HG02678 (cell line): ENCODE results near the gene BASP1.
"Not testable (repeated sequence)": the region's sequence is repeated elsewhere in the genome, so short reads cannot be mapped to it uniquely, and the experiment has no call there.

ENCODE experiments used
- ATAC-seq: cut with Tn5 transposase; IDR thresholded peaks from one replicate; pipeline ENCODE4 v1.9.1; 2021; ENCODE audit warnings: mild to moderate bottlenecking, moderate library complexity; ENCODE audit not compliant: unreplicated experiment

The BASP1 gene

GRCh38 chr5:17287501-17288155 lies 70.2 kb downstream of the BASP1 start:
- ATAC-seq = no peak

GRCh38 chr5:17288570-17288969 lies 71.1 kb downstream of the BASP1 start:
- no peak for ATAC-seq

GRCh38 chr5:17289681-17290539 lies 72.5 kb downstream of the BASP1 start:
- ATAC-seq = no peak

- no peak for ATAC-seq
Observed at GRCh38 chr5:17290540-17290974, 73.1 kb downstream of the BASP1 start.

- ATAC-seq = no peak
Observed at GRCh38 chr5:17292434-17293015, 75.1 kb downstream of the BASP1 start.

GRCh38 chr5:17294639-17295311 lies 77.3 kb downstream of the BASP1 start:
- ATAC-seq = no peak

GRCh38 chr5:17295671-17296070 lies 78.2 kb downstream of the BASP1 start:
- ATAC-seq = no peak

- ATAC-seq = no peak
Observed at GRCh38 chr5:17302106-17302505, 84.7 kb downstream of the BASP1 start.

GRCh38 chr5:17302604-17303003 lies 85.2 kb downstream of the BASP1 start:
- ATAC-seq = no peak

GRCh38 chr5:17304282-17304681 lies 86.9 kb downstream of the BASP1 start:
- ATAC-seq = no peak

- no peak for ATAC-seq
Observed at GRCh38 chr5:17305017-17305416, 87.6 kb downstream of the BASP1 start.

- no peak for ATAC-seq
Observed at GRCh38 chr5:17305964-17306725, 88.7 kb downstream of the BASP1 start.

GRCh38 chr5:17306726-17307091 lies 89.3 kb downstream of the BASP1 start:
- no peak for ATAC-seq

- not testable (repeated sequence) for ATAC-seq
Observed at GRCh38 chr5:17307440-17307839, 90.0 kb downstream of the BASP1 start.

GRCh38 chr5:17308326-17309065 lies 91.1 kb downstream of the BASP1 start:
- no peak for ATAC-seq

GRCh38 chr5:17309462-17309861 lies 92.0 kb downstream of the BASP1 start:
- no peak for ATAC-seq

GRCh38 chr5:17310502-17310901 lies 93.1 kb downstream of the BASP1 start:
- not testable (repeated sequence) for ATAC-seq

GRCh38 chr5:17311811-17312210 lies 94.4 kb downstream of the BASP1 start:
- ATAC-seq = not testable (repeated sequence)

- no peak for ATAC-seq
Observed at GRCh38 chr5:17312358-17312757, 94.9 kb downstream of the BASP1 start.

- ATAC-seq = peak; percentile 20
Observed at GRCh38 chr5:17314907-17315471, 97.6 kb downstream of the BASP1 start.
